ENCODE results near the gene TDP2.
A peak's percentile ranks its signal among the peaks of the same experiment; 100 is the strongest.
"Not testable (repeated sequence)": the region's sequence is repeated elsewhere in the genome, so short reads cannot be mapped to it uniquely, and the experiment has no call there.

TDP2 gene

GRCh38 chr6:24680582-24680981, 13.9 kb upstream of the TDP2 start:
- no peak for DNase-seq

GRCh38 chr6:24678792-24679352, 12.2 kb upstream of the TDP2 start:
- not testable (repeated sequence) for DNase-seq

GRCh38 chr6:24673625-24674024, 6.9 kb upstream of the TDP2 start:
- DNase-seq = no peak

- DNase-seq = no peak
Observed at GRCh38 chr6:24672620-24673182, 6.0 kb upstream of the TDP2 start.

DNA sequence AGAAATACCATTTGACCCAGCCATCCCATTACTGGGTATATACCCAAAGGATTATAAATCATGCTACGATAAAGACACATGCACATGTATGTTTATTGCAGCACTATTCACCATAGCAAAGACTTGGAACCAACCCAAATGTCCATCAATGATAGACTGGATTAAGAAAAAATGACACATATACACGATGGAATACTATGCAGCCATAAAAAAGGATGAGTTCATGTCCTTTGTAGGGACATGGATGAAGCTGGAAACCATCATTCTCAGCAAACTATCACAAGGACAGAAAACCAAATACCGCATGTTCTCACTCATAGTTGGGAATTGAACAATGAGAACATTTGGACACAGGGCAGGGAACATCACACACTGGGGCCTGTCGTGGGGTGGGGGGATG, 4.4 kb upstream of the TDP2 start:
- DNase-seq = not testable (repeated sequence)

GRCh38 chr6:24670492-24670891, 3.8 kb upstream of the TDP2 start:
- DNase-seq = not testable (repeated sequence)

DNA sequence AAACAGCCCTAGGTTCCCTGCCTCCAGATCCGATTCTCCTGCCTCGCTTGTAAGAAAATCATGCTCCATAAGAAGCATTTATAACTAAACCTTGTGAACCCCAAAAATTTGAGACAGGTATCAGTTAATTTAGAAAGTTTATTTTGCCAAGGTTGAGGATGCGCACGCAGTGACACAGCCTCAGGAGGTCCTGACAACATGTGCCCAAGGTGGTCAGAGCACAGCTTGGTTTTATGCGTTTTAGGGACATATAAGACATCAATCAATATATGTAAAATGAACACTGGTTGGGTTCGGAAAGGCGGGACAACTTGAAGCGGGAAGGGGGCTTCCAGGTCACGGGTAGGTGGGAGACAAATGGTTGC, 2.3 kb upstream of the TDP2 start:
- DNase-seq = no peak

- not testable (repeated sequence) for DNase-seq
Observed at GRCh38 chr6:24668066-24668996, 1.6 kb upstream of the TDP2 start.

DNA sequence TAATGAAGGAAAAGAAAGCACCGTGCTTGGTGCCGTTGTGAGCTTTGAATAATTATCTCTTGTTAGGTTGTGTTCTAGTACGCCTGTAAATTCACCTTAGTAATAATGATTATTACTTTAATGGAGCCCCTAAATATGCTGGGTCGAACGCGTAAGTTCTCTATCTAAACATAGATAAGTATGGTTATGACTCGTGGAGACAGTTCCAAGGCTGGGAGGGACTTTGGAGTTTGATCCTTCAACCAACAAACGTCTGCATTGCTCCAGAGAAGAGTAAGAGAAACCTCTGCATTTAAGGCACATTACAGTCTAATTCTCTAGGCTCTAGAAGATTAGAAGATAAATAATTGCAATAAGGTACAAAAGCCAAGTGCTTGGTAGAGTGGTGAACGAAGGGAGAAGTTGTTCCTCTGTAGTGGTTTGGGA, 692 bp upstream of the TDP2 start:
- DNase-seq = no peak

GRCh38 chr6:24666097-24666640, 530 bp downstream of the TDP2 start:
- DNase-seq = peak; percentile 54

GRCh38 chr6:24664046-24664987, 2.4 kb downstream of the TDP2 start:
- no peak for DNase-seq

DNA sequence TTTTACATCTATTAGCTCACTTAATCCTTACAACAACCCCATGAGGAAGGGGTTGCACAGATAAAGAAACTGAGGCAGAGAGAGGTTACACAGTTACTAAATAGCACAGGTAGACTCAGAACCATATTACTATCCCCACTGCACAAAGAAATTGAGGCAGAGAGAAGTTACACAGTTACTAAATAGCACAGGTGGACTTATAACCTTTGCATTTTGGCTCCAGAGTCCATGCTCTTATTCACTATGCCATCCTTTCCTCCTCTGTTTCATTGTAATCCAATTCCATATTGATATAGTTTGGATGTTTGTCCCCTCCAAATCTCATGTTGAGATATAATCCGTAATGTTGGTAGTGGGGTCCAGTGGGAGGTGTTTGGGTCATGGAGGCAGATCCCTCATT, 3.5 kb downstream of the TDP2 start:
- no peak for DNase-seq

DNA sequence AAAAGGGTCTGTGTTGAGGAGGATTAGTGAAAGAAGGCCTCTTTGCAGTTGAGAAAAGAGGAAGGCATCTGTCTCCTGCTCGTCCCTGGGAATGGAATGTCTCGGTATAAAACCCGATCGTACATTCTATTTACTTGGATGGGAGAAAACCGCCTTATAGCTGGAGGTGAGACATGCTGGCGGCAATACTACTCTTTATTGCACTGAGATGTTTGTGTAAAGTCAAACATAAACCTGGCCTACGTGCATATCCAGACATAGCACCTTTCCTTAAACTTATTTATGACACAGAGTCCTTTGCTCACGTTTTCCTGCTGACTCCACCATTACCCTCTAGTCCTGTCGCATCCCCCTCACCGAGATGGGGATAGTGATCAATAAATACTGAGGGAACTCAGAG, 4.5 kb downstream of the TDP2 start:
- no peak for DNase-seq

DNA sequence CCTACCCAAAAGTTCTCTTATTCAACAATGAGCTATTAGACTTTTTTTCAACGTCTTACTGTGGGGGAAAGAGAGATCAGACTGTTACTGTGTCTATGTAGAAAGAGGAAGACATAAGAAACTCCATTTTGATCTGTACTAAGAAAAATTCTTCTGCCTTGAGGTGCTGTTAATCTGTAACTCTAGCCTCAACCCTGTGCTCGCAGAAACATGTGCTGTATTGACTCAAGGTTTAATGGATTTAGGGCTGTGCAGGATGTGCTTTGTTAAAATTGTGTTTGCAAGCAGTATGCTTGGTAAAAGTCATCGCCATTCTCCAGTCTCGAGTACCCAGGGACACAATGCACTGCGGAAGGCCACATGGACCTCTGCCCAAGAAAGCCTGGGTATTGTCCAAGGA, 4.9 kb downstream of the TDP2 start:
- DNase-seq = not testable (repeated sequence)

- DNase-seq = no peak
Observed at GRCh38 chr6:24660105-24660504, 6.6 kb downstream of the TDP2 start.

DNA sequence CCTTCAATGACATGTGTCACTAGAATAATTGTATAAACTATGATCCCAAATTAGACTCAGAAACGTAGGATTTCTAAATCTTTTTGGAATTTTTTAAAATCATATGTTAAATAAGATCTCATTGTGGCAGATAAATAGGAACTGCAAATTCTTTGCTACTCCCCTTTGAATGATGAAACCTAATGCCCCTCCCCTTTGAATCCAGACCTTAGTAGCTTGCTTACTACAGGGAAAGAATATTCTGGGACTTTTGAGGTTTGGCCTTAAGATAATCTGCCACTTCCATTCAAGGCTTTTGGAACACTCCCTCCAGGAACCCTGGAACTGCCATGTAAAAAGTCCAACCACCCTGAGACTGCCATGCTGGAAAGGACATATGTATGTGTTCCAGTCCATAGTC, 7.1 kb downstream of the TDP2 start:
- DNase-seq = no peak

GRCh38 chr6:24658573-24659560, 7.8 kb downstream of the TDP2 start:
- no peak for DNase-seq

GRCh38 chr6:24655215-24655614, 11.5 kb downstream of the TDP2 start:
- no peak for DNase-seq

DNA sequence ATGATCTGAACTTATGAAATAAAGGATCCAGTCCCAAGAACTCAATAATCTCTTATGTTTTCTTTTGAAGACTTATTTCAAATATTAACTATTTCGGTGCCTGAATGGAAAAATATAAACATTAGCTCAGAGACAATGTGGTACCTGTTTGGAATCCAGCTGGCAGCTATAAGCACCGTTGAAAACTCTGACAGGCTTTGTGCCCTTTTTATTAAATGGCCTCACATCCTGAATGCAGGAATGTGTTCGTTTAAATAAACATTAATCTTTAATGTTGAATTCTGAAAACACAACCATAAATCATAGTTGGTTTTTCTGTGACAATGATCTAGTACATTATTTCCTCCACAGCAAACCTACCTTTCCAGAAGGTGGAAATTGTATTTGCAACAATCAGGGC, 16.3 kb downstream of the TDP2 start:
- DNase-seq = no peak

- DNase-seq = no peak
Observed at GRCh38 chr6:24649691-24650090, 17.0 kb downstream of the TDP2 start.

DNA sequence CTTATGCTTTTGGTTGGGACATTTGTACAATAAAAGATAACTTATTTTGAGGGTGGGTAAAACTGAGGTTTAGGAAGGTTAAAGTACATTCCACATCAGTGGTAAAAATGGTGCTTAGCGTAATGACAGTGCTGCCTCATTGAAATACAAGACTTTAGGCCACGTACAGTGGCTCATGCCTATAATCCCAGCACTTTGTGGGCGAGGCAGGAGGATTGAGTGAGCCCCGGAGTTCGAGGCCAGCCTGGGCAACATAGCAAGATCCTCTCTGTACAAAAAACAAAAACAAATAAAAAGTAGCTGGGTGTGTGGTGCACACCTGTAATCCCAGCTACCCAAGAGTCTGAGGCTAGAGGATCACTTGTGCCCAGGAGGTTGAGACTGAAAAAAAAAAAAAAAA, 18.4 kb downstream of the TDP2 start:
- no peak for DNase-seq
